ENCODE data around the gene GCG.

- no peak for TF ChIP-seq CTCF (IDR thresholded peaks at IDR 0.05)
- no peak for TF ChIP-seq EZH2 (IDR thresholded peaks at IDR 0.05; ENCODE audit: borderline replicate concordance, insufficient read depth, low read depth, low read length, poor library complexity, severe bottlenecking)
These were observed 3.0 kb upstream of the GCG start for GRCh38 chr2:162155093-162155492.

Data from B cell (primary cell).